ENCODE results near the gene COL4A4.

COL4A4 gene

DNA sequence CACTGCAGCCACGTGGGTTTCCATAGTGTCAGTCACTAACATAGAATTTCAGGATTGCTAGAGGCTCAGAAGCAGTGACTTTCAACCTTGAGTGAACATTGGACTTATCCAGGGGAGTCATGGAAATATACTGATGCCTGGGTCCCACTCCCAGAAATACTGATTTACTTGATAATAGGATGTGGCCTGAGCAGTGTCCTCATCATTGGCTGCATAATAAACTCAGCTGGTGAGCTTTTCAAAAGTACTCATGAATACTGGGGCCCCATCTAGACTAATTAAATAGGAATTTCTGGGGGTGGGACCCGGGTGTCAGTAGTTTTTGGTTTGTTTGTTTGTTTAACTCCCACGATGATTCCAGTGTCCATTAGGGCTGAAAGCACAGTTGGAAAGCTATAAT lies 141.4 kb downstream of the COL4A4 start:
- TF ChIP-seq, protein P1, sequence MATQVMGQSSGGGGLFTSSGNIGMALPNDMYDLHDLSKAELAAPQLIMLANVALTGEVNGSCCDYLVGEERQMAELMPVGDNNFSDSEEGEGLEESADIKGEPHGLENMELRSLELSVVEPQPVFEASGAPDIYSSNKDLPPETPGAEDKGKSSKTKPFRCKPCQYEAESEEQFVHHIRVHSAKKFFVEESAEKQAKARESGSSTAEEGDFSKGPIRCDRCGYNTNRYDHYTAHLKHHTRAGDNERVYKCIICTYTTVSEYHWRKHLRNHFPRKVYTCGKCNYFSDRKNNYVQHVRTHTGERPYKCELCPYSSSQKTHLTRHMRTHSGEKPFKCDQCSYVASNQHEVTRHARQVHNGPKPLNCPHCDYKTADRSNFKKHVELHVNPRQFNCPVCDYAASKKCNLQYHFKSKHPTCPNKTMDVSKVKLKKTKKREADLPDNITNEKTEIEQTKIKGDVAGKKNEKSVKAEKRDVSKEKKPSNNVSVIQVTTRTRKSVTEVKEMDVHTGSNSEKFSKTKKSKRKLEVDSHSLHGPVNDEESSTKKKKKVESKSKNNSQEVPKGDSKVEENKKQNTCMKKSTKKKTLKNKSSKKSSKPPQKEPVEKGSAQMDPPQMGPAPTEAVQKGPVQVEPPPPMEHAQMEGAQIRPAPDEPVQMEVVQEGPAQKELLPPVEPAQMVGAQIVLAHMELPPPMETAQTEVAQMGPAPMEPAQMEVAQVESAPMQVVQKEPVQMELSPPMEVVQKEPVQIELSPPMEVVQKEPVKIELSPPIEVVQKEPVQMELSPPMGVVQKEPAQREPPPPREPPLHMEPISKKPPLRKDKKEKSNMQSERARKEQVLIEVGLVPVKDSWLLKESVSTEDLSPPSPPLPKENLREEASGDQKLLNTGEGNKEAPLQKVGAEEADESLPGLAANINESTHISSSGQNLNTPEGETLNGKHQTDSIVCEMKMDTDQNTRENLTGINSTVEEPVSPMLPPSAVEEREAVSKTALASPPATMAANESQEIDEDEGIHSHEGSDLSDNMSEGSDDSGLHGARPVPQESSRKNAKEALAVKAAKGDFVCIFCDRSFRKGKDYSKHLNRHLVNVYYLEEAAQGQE (IDR thresholded peaks at IDR 0.05; ENCODE audit: insufficient read depth in 1 of 2, low read depth in 2 of 2, low read length in 2 of 2) = no peak
- no peak for TF ChIP-seq POLR2AphosphoS5 (IDR thresholded peaks at IDR 0.05; ENCODE audit: low read depth, low read length)
- TF ChIP-seq FOXP2 (optimal IDR thresholded peaks at IDR 0.05; ENCODE audit: borderline replicate concordance, extremely low read depth, extremely low read length, insufficient read depth) = no peak

DNA sequence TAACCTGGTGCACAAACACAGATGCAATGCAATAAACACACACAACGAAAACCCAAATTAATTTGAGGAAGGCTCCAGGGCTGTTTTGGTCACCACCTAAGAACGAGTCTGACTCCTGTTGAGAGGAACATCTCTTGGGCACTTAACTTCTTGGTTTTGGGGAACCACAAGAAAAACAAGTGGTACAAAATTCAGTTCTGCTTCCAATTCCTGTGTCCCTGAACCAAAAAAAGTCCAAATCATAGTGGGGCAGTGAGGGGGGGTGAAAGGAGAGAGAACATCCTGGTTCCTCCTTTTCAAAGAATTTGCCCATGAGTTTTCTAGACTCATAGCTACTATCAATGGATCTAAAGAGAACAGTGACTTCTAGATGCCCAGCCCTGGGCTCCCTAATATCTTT lies 143.6 kb downstream of the COL4A4 start:
- TF ChIP-seq FOXP2 (optimal IDR thresholded peaks at IDR 0.05; ENCODE audit: borderline replicate concordance, extremely low read depth, extremely low read length, insufficient read depth) = no peak
- TF ChIP-seq, protein P1 (IDR thresholded peaks at IDR 0.05; ENCODE audit: insufficient read depth in 1 of 2, low read depth in 2 of 2, low read length in 2 of 2) = no peak
- no peak for TF ChIP-seq TAF1 (IDR thresholded peaks at IDR 0.05; ENCODE audit: borderline replicate concordance, insufficient read depth, low read length)
- TF ChIP-seq SIN3A (IDR thresholded peaks at IDR 0.05; ENCODE audit: borderline replicate concordance, insufficient read depth, low read length) = no peak

DNA sequence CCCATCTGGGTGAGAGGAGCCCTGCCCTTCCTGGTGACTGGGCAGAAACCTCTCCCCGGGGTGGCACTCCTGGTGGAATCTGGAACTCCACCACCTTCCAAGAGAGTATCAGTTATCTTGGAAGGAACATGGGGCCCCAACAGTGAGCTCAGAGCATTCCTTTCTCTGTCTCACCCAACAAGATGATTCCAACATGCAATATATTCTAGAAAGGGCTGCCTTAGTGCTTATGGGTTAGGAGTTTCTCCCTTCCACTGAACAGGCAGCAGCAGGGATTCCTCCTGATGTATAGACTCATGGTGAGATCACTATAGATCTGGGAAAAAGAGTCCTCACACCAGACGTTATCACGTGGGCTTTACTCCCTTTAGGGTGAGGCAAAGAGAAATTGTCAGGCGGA lies 147.1 kb downstream of the COL4A4 start:
- TF ChIP-seq SIN3A (IDR thresholded peaks at IDR 0.05; ENCODE audit: borderline replicate concordance, insufficient read depth, low read length) (no peak), FOXP2 (optimal IDR thresholded peaks at IDR 0.05; ENCODE audit: borderline replicate concordance, extremely low read depth, extremely low read length, insufficient read depth) (no peak), POLR2AphosphoS5 (IDR thresholded peaks at IDR 0.05; ENCODE audit: low read depth, low read length) (no peak), TAF1 (IDR thresholded peaks at IDR 0.05; ENCODE audit: borderline replicate concordance, insufficient read depth, low read length) (no peak)
- TF ChIP-seq, protein P1 (IDR thresholded peaks at IDR 0.05; ENCODE audit: insufficient read depth in 1 of 2, low read depth in 2 of 2, low read length in 2 of 2) = no peak

DNA sequence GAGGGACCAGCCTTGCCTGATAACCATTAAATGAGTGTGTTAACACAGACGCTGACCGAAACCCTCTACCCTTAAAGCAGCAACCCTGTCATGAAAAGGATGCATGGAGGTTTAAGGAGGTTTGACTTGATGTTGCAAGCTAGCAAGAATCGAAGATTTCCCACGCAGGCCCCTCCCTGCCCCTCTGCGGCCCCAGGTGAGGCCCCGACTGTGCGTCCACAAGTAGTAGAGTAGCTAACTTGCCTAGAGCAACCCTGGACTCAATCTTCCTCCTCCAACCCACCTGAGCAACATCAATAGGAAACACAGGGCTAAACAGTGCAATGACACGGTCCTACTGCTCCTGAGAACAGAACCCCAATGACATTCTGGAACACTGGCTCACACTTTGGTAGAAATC lies 150.1 kb downstream of the COL4A4 start:
- no peak for TF ChIP-seq FOXP2 (optimal IDR thresholded peaks at IDR 0.05; ENCODE audit: borderline replicate concordance, extremely low read depth, extremely low read length, insufficient read depth)
- TF ChIP-seq TAF1 (IDR thresholded peaks at IDR 0.05; ENCODE audit: borderline replicate concordance, insufficient read depth, low read length) = no peak
- no peak for TF ChIP-seq SIN3A (IDR thresholded peaks at IDR 0.05; ENCODE audit: borderline replicate concordance, insufficient read depth, low read length)
- TF ChIP-seq, protein P1 (IDR thresholded peaks at IDR 0.05; ENCODE audit: insufficient read depth in 1 of 2, low read depth in 2 of 2, low read length in 2 of 2) = no peak
- TF ChIP-seq POLR2AphosphoS5 (IDR thresholded peaks at IDR 0.05; ENCODE audit: low read depth, low read length) = no peak

DNA sequence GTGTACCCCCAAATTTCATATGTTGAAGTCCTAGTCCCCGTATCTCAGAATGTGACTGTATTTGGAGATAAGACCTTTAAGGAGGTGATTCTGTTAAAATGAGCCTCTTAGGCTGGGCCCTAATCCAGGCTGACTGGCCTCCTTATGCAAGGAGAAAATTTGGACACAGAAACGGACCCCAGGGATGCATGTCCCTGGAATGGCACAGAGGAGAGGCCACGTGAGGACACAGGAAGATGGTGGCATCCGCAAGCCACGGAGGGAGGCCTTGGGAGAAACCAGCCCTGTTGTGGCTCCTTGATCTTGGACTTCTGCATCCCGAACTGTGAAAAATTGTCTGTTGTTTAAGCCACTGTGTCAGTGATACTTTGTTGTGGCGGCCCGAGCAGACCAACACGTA lies 150.7 kb downstream of the COL4A4 start:
- TF ChIP-seq, protein P1 (IDR thresholded peaks at IDR 0.05; ENCODE audit: insufficient read depth in 1 of 2, low read depth in 2 of 2, low read length in 2 of 2) = no peak
- TF ChIP-seq SIN3A (IDR thresholded peaks at IDR 0.05; ENCODE audit: borderline replicate concordance, insufficient read depth, low read length) (no peak), POLR2AphosphoS5 (IDR thresholded peaks at IDR 0.05; ENCODE audit: low read depth, low read length) (no peak), TAF1 (IDR thresholded peaks at IDR 0.05; ENCODE audit: borderline replicate concordance, insufficient read depth, low read length) (no peak), FOXP2 (optimal IDR thresholded peaks at IDR 0.05; ENCODE audit: borderline replicate concordance, extremely low read depth, extremely low read length, insufficient read depth) (no peak)
